Measurements from ENCODE around the gene FNIP1.

DNA sequence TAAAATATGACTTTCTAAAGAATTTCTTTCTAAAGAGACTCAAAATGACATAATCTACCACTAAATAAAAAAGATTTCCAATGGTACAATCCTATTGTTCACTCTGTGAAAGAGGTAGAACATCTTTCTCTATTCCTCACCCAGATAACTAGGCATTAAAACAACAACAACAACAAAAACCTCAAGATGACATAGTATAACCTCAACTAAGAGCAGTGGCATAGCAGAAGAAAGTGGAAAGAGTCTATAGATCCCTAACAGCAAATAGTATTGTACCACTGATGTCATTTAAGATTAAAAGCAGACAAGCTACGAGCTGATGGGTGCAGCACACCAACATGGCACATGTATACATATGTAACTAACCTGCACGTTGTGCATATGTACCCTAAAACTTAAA lies 191.7 kb downstream of the FNIP1 start:
- TF ChIP-seq POLR2A (IDR thresholded peaks at IDR 0.05) (no peak), POLR2AphosphoS5 (IDR thresholded peaks at IDR 0.05) (no peak), EP300 (IDR thresholded peaks at IDR 0.05) (no peak)
- TF ChIP-seq, protein P1, sequence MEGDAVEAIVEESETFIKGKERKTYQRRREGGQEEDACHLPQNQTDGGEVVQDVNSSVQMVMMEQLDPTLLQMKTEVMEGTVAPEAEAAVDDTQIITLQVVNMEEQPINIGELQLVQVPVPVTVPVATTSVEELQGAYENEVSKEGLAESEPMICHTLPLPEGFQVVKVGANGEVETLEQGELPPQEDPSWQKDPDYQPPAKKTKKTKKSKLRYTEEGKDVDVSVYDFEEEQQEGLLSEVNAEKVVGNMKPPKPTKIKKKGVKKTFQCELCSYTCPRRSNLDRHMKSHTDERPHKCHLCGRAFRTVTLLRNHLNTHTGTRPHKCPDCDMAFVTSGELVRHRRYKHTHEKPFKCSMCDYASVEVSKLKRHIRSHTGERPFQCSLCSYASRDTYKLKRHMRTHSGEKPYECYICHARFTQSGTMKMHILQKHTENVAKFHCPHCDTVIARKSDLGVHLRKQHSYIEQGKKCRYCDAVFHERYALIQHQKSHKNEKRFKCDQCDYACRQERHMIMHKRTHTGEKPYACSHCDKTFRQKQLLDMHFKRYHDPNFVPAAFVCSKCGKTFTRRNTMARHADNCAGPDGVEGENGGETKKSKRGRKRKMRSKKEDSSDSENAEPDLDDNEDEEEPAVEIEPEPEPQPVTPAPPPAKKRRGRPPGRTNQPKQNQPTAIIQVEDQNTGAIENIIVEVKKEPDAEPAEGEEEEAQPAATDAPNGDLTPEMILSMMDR (IDR thresholded peaks at IDR 0.05) = no peak

Measured in stomach (tissue), 4 donors.